Stimulated activated CD4-positive, alpha-beta T cell treated with anti-CD3 and anti-CD28 coated beads, Interleukin-12 subunit alpha, Interleukin-12 subunit beta, amount 100 ng/mL, for 24 hours (primary cell): Measurements from ENCODE around the gene HOXC12.

ENCODE experiments used
- DNase-seq, 2 experiments: peaks; one replicate each; pipeline ENCODE4 v3.0.0-alpha.2; 2020; ENCODE audit warnings: low read depth in 2 of 2

The HOXC12 gene

DNA sequence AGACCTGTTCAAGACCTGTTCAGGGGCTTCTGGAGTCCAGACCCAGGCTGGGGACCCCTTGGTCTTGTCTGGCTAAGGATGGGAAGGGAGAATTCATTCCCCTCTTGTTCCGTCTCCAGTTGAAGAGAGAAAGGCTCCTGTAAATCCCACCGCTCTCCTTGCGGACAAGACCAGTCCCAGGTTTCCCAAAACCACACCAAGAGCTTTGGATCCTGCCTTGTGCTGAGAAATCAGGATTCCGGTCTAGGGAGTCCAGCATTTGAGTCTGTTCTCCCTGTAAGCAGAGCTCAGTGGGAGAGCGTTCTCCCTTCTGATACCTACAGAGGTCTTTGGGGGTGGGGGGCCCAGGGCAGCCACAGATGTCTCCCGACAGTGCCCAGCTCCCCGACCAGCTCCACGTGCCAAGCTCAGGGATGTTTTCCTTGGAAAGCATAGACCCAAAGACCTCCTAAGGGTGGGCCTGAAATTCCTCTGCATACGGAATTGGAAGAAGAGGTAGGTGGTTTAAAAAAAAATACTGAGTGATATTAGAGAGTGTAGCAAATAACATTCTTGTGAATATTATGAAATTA lies 14.2 kb upstream of the HOXC12 start:
- no peak for DNase-seq

DNA sequence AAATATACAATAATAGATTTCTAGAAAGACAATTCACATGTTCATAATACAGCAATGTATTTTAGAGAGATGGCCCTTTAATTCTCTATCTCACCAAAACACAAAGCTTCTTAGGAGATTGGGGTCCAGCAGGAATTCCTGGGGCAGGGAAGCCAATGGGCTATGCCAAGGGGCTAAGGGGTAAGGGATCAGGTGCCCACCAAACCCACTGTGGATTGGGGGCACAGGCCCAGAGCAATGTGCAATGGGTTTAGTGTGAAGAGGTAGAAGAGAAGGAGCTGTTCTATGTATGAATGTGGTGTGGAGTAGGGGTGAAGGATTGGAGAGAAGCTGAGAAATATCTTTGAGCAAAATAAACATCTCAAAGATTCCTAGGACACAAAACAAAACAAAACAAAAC lies 13.5 kb upstream of the HOXC12 start:
- DNase-seq: no peak

DNA sequence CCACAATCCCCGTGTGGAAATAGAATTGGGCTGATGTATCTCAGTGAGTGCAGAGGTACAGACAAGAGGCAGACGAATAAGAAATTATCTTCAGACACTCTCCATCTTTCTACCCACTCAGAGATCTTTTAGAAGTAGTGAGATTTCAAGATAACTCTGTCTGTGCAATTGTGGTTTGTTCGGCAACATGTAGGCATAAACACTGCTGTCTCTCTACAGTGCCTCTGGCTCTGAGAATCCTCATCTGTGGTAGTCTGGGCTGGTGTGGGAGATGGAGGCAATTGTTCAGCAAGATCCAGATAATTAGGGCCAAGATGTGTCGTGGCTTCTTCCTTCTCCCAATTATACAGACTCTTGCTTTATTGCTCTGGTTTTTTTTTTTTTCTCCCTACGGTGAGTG lies 13.0 kb upstream of the HOXC12 start:
- no peak for DNase-seq

DNA sequence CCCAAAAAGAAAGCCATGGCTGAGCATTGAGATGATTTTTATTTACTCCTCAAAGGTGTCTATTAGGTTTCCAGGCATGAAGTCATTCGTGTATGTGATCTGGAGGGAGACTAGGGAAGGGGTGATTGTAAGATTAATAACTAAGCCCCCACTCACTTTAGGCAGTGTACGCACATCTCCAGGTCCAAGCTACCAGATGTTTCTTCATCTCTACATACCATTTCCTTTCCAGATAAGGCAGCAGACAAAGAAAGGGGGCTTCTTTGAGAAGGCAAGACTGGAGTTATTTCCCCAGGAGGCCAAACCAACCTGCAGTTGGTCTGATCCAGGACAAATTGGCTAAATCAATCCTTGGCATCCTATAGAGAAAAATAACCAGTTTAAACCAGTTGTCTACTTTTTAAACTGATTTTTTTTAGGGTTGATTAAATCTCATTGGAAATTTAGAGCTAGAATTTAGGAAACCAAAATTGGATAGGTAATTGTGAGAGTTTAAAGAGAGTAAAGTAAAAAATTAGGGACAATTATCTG lies 12.2 kb upstream of the HOXC12 start:
- DNase-seq: no peak

DNA sequence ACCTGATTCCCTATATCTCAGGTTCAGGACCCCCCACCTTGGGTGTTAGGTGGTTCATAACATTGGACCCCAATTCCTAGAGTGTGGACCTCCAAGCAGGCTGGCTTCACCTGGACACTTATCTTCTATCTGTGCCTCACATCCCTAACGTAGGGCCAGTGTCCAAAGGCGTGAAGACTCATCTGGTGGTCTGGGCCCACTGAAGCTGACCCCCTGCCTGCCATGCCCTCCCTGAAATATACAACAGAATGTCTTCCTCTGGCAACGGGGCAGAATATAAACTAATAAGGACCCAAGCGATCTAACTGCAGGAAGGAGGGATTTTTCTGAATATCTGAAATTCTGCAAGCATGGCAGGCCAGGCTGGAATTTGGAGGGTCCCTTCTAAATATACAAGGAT lies 10.5 kb upstream of the HOXC12 start:
- DNase-seq: no peak

DNA sequence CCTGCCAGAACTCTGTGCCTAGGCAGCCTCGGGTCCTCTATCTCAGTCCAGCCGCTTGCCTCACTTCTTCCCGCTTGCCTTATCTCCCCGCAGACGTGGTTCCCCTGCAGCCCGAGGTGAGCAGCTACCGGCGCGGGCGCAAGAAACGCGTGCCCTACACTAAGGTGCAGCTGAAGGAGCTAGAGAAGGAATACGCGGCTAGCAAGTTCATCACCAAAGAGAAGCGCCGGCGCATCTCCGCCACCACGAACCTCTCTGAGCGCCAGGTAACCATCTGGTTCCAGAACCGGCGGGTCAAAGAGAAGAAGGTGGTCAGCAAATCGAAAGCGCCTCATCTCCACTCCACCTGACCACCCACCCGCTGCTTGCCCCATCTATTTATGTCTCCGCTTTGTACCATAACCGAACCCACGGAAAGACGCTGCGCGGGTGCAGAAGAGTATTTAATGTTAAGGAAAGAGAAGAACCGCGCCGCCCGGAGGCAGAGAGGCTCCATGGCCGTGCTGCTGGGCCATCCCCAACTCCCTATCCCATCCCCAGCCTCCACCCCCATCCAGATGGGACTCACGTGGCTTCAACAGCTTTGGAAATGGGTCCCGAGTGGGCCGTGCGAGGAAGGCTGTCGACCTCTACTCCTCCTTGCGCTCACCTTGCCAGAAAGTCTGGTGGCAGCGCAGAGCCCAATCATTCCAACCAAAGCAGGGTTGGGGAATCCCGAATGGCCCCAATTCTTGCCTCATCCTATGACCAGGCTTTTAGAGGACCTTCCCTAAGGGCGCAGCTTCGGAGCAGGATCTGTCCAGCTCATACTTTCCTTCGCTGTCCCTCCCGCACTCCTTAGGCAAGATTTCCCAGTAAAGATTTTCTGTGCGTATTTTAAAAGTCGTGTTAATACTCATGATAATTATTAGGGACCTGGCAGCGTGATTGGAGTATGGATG lies 9.5 kb upstream of the HOXC12 start:
- no peak for DNase-seq

DNA sequence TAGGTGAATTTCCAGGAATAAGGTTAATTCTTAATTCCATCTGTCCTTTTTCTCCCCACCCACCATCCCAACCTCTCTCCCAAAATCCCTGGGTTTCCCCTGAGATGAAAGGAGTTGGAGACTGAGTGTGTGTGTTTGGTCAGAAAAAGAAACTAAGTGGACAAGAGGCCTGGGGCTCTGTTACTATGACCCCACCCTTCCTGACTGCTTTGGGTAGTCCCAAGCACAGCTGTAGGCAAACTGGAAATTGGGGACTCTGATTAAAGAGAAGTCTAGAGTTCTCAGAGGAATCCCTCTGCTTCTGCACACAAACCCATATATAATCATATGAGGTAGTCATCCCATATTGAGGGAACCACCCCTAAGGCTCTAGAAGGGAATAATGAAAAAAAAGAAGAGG lies 7.0 kb upstream of the HOXC12 start:
- DNase-seq: no peak

DNA sequence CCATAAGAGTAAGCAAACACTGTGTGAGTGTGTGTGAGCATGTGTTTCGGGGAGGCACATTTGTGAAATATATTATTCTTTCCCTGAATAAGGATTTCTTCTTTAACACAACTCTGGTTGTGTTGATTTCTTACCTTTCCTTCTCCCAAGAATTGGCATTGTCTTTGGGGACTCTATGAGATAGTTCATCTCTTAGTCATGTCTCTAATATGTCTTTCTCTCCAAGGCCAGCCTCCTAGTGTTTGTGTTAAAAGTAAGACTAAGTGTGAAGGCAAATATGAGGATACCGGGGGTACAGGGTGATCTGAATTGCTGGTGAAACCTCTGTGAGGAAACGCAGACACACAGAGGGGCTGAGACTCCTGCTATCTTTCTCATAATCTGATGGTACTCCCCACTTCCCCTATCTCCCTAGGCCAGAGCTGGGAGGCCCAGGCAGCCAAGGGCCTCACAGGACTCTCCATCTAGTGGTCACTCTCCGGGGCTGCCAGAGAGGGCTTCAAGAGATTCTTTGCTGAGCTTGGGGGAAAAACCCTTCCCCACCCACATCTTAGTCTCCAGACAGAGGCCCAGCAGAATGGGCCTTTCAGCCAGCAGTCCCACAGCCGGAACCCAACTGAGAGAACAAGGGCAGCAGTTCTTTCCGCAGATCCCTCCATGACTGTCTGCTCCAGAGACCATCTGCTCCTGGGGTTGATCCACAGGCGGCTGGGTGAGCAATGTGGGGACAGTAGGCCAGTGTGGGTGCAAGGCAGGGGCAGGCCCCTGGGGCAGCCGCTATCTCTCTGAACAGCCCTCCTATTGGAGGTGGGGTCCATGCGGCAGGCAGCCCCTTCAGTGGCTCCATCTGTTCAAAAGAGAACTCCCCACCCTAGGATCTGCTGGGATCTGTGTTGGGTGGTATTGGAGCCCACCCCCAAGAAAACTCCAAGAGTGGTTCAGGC lies 5.8 kb upstream of the HOXC12 start:
- DNase-seq: no peak

DNA sequence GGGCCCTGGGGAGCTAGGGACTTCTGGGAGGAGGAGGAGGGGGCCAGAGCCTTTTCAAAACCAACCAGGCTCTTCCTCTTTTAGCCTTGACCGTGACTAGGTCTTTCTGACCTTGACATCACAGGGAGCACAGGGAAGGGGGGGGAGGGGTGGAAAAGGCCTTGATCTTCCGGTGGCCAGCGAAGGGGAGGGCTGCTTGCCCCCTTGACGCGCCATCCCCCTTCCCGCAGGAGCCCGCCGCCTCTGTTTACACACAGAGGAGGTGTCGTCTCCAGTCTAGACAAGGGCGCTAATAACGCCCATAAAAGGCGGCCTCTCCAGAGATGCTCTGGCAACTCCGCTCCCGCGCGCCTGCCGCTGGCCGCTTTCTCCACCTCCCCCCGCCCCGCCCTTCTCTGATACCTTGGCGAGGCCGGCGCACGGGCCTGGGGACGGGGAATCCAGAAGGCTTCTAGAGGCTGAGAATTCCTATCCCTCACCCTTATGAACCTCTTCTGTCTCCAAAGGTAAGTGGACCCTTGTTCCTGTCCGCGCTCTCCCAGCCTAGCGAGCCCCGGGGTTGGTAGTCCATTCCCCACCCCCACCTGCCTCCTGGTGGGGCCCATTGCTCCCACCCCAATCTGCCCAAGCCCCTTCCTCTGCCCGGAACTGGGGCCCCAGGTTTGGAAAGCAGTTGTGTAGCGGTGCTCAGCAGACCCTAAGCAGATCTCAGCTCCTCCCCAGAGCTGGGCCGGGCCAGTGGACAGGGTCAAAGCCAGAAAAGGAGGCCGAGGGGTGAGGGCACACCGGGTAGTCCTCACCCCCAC lies 4.9 kb upstream of the HOXC12 start:
- DNase-seq: no peak

DNA sequence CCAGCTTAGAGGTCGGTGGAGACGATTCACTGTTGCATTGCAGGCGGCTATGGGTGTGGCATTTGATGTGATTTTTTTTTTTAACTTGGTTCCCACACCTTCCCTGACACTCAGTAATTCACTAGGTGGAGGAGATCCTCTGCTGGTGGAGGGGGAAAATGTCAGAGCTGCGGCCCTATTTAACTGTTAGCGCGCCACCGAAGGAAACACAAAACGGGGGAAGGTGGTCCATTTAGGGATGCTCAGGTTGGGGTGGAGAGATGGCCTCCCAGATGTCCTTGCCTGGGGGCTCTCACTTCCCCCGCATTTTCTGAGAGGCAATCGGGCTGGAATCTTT lies 4.3 kb upstream of the HOXC12 start:
- DNase-seq: no peak

DNA sequence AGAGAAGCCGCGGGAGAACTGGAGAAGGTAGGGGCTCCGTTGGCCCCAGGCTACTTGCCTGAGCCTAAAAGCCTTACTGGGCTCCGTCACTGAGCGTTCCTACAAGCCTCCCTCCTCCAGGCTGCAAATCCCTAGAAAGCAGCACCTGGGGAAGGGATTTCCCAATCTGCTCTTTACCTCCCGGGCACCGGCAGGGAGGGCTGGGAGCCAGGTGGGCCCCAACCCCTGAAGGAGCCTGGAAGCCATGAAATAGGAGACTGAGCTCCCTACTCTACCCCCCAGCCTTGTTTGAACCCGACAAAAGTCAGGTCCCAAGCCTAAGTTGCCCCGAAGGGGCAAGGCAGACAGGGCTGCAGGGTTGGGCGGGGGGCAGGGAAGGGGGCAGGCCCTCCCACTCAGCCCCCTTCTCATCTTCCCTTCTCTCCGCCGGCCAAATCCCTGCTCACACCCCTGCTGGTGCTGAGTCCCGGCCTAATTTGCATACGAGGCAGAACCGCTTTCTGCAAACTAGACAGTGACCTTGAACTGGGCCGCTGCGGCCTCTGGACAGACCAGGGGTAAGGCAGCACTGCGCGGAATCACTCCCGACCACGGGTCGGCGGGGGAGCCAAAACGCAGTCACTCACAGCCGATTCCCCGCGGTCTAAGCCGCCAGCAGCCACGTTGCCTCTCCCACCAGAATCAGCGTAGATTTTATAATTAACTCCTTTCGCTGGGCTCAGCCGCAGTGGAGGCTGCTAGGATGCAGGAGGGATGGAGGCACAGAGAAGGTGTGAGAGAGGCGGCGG lies 3.7 kb upstream of the HOXC12 start:
- no peak for DNase-seq

DNA sequence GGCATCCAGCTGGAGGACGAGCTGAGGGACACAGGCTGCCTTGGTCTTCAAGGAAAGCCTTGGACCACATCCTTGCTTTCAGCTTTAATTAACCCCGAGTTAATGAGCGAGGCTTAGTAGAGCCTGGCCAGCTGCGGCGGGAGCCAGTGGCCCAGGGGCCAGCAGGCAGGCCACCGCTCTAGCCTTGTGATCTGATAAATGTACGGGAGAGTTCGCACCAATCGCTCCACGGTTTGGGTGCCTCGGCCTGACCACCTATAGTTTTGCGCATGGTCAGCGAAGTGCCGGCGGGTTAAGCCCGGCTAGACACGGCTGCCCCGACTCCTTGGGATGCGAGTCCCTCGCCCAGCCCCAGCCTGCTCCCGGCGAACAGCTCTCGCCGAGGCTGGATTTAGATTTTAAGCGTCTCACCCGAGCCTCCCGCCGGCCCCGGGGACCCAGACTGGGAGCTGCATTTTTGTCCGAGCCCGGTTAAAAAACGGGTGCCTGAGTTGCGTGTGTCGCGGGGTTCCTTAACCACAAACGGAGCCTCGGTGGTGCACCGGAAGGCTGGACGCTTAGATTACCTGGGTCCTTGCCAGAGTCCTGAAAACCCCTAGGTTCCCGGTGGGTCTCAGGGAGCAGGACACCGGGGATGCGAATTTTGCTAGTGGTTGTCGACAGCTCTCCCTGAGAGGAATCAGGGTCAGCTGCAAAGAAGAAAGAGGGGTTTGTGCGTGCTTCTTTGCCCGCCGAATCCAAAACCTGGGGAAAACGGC lies 2.9 kb upstream of the HOXC12 start:
- DNase-seq: no peak

DNA sequence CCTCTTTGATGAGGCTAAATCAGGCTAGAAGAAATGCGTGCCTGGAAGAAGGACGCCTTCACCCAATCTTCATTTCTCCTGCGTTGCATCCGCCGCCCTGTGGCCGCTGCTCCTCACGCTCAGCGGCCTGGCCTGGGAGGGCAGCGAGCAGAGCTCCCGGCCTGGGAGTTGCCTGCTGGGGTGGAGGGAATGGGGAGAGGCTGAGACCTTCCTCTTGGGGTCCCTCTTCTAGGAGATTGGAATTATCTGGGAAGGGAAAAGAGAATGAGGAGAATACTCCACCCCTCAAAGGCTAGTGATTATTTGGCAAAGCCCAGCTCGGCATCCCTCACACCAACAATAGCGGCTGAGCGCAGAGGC lies 2.4 kb upstream of the HOXC12 start:
- DNase-seq: no peak

DNA sequence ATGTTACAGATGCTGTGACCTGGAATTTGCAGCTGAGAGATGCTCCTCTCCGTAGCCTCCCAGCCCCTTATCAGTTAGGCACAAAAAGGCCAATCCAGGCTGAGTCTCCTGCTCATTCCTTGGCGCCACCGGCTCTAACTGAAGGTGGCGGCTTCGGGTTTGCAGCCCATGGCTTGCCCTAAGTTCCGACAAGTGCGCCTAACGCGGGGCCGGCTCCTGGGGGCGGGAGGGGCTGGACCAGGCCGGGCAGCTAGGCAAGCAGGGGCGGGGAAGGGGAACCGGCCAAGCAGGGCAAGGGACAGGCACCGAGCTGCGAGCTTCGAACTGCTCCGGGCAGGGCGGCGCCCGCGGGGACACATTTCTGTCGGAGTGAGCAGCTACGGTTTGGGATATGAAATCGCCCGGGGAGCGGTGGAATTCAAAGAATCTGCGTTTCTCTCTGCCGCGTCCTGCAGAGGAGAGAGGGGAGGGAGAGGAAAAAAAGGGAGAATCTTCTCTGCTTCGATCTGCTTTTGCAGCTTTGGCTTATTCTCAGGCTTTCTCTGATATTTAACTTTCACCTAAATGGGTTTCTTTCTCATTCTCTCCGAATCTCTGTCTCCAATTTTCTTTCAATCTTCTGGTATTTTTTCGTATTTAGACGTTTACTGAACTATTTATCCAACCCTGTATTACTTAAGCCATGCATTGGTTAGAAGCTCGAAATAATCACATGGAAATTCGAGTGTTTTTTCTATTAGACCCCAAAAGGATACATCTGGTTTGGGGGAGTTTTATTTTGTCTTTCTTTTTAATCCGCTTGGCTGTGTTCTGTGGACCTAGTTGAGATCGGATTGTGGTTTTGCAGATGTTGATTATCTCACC lies 1.6 kb upstream of the HOXC12 start:
- DNase-seq: no peak

DNA sequence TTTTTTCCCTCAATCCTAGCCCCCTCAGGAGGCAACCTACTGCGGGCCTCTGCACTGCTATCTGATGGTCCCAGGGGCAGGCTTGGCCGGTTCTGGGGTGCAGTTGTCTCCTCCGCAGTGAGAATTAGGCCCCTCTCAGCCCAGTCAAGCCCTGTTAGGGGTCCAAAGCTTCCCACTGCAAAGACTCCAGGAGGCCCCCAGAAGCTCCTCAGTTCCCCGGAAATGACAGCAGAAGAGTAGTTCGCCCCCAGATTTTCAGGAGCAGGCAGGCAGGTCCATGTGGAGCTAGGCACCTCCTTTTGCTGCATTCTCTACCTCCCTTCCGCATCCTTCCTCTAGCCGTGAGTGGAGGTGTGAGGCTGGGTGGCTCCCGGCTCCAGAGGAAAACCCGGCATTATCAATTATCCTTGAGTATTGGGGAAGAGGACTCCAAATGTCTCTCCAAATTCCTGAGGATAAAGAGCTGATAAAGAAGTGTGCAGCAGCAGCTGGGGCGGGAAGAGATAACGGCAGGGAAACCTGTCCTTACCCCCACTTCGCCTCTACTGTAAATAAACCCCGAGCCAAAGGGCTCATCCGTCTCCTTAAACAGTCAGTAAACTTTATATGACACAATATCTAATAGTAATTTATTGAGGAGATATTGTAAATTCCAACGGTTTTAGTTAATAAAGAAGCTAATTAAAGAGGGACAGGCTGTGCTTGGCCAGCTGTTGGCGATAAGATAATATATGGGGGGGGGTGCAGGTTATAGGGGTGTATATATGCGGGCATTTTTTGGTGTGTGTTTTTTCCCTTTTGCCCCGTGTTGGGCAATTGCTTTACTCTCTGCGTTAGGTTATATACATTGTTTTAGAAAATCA lies 641 bp upstream of the HOXC12 start:
- DNase-seq: no peak

DNA sequence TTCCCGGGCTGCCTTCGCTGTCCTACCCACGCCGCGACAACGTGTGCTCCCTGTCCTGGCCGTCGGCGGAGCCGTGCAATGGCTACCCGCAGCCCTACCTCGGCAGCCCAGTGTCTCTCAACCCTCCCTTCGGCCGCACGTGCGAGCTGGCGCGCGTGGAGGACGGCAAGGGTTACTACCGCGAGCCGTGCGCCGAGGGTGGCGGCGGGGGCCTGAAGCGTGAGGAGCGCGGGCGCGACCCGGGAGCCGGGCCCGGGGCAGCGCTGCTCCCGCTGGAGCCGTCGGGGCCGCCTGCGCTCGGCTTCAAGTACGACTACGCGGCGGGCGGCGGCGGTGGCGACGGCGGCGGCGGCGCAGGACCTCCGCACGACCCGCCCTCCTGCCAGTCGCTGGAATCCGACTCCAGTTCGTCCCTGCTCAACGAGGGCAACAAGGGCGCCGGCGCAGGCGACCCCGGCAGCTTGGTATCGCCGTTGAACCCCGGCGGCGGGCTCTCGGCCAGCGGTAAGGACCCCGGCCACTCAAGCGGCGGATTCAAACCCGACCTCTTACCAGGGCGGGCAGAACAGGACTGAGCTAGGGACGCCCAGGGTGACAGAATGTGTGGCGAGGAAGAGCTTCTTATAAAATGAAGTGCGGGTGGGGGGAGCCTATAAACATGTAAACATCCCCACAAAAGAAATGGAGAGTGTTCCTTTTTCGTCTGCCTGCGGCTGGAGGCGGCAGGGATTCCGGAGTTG lies 503 bp downstream of the HOXC12 start:
- DNase-seq: no peak

DNA sequence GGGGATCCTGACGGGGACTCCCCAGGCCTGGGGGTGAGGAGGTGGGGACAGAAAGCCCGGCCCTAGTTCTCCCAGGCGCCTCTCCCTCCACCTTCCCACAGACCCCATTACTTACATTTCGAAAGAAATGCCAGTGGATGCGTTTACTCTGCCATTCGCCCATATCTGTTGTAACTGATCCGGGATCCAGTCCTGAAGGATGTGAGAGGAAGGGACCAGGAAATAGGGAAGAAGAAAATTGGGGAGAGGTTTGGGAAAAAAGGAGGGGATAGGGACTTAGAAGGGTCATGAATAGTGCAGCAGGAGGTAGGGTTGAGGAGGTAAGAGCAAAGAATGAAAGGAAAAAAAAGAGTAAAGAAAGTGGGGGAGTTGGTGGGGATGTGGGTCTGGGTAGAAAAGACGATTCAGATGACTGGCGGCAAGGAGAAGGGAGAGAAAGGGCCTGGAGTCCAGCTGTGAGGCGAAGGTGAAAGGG lies 1.1 kb downstream of the HOXC12 start:
- DNase-seq: no peak
